ENCODE data around the gene RBM38.
"Not testable (repeated sequence)": the region's sequence is repeated elsewhere in the genome, so short reads cannot be mapped to it uniquely, and the experiment has no call there.

RBM38 gene

GRCh38 chr20:57416296-57417022, 25.3 kb downstream of the RBM38 start:
- no peaks in the 10 kb centered on the region for H3K36me3 ChIP-seq (ENCODE audit: control insufficient read depth, insufficient read depth, low read length, severe bottlenecking)
- no peaks in the 10 kb centered on the region for H3K9me3 ChIP-seq (ENCODE audit: control insufficient read depth, low read length)
- no peak overlapping the region for H3K4me3 ChIP-seq (ENCODE audit: low read length)
- DNase-seq (ENCODE audit: low read depth) = no peak
- peaks cover 35% of the 10 kb centered on the region for H3K27me3 ChIP-seq (replicated peaks; ENCODE audit: control insufficient read depth, insufficient read depth, low read length)
- no peaks in the 10 kb centered on the region for H3K4me1 ChIP-seq (ENCODE audit: control insufficient read depth, insufficient read depth, low read length)
- no peak overlapping the region for H3K9ac ChIP-seq (ENCODE audit: low read length)

- H3K9ac ChIP-seq (ENCODE audit: low read length) = no peak overlapping the region
- H3K27me3 ChIP-seq (replicated peaks; ENCODE audit: control insufficient read depth, insufficient read depth, low read length) = peaks cover 42% of the 10 kb centered on the region
- no peak overlapping the region for H3K4me3 ChIP-seq (ENCODE audit: low read length)
- no peaks in the 10 kb centered on the region for H3K9me3 ChIP-seq (ENCODE audit: control insufficient read depth, low read length)
- no peaks in the 10 kb centered on the region for H3K4me1 ChIP-seq (ENCODE audit: control insufficient read depth, insufficient read depth, low read length)
- no peak for DNase-seq (ENCODE audit: low read depth)
- H3K36me3 ChIP-seq (ENCODE audit: control insufficient read depth, insufficient read depth, low read length, severe bottlenecking) = no peaks in the 10 kb centered on the region
Observed at GRCh38 chr20:57417051-57417689, 26.0 kb downstream of the RBM38 start.

GRCh38 chr20:57417830-57418780, 26.9 kb downstream of the RBM38 start:
- DNase-seq (ENCODE audit: low read depth) = no peak
- Histone ChIP-seq H3K9me3 (ENCODE audit: control insufficient read depth, low read length) (no peaks in the 10 kb centered on the region), H3K27me3 (replicated peaks; ENCODE audit: control insufficient read depth, insufficient read depth, low read length) (peaks cover 45% of the 10 kb centered on the region), H3K36me3 (ENCODE audit: control insufficient read depth, insufficient read depth, low read length, severe bottlenecking) (no peaks in the 10 kb centered on the region), H3K4me1 (ENCODE audit: control insufficient read depth, insufficient read depth, low read length) (no peaks in the 10 kb centered on the region), H3K9ac (ENCODE audit: low read length) (no peak overlapping the region), H3K4me3 (ENCODE audit: low read length) (no peak overlapping the region)

- not testable (repeated sequence) for DNase-seq (ENCODE audit: low read depth); H3K9me3 ChIP-seq (ENCODE audit: control insufficient read depth, low read length); H3K9ac ChIP-seq (ENCODE audit: low read length); H3K4me1 ChIP-seq (ENCODE audit: control insufficient read depth, insufficient read depth, low read length); H3K36me3 ChIP-seq (ENCODE audit: control insufficient read depth, insufficient read depth, low read length, severe bottlenecking); H3K4me3 ChIP-seq (ENCODE audit: low read length)
- H3K27me3 ChIP-seq (replicated peaks; ENCODE audit: control insufficient read depth, insufficient read depth, low read length) = peaks cover 45% of the 10 kb centered on the region
Observed at GRCh38 chr20:57419479-57419878, 28.3 kb downstream of the RBM38 start.

- H3K36me3 ChIP-seq (ENCODE audit: control insufficient read depth, insufficient read depth, low read length, severe bottlenecking) = no peaks in the 10 kb centered on the region
- peaks cover 8% of the 10 kb centered on the region for H3K4me1 ChIP-seq (ENCODE audit: control insufficient read depth, insufficient read depth, low read length)
- H3K9ac ChIP-seq (ENCODE audit: low read length) = no peak overlapping the region
- no peaks in the 10 kb centered on the region for H3K9me3 ChIP-seq (ENCODE audit: control insufficient read depth, low read length)
- peaks cover 49% of the 10 kb centered on the region for H3K27me3 ChIP-seq (replicated peaks; ENCODE audit: control insufficient read depth, insufficient read depth, low read length)
- DNase-seq (ENCODE audit: low read depth) = no peak
- H3K4me3 ChIP-seq (ENCODE audit: low read length) = no peak overlapping the region
Observed at GRCh38 chr20:57420571-57421252, 29.5 kb downstream of the RBM38 start.

- no peak for DNase-seq (ENCODE audit: low read depth)
- no peaks in the 10 kb centered on the region for H3K9me3 ChIP-seq (ENCODE audit: control insufficient read depth, low read length)
- no peak overlapping the region for H3K4me3 ChIP-seq (ENCODE audit: low read length)
- no peaks in the 10 kb centered on the region for H3K36me3 ChIP-seq (ENCODE audit: control insufficient read depth, insufficient read depth, low read length, severe bottlenecking)
- no peak overlapping the region for H3K9ac ChIP-seq (ENCODE audit: low read length)
- H3K4me1 ChIP-seq (ENCODE audit: control insufficient read depth, insufficient read depth, low read length) = peaks cover 9% of the 10 kb centered on the region
- H3K27me3 ChIP-seq (replicated peaks; ENCODE audit: control insufficient read depth, insufficient read depth, low read length) = peaks cover 44% of the 10 kb centered on the region
Observed at GRCh38 chr20:57421253-57422220, 30.3 kb downstream of the RBM38 start.

- no peak for DNase-seq (ENCODE audit: low read depth)
- Histone ChIP-seq H3K9ac (ENCODE audit: low read length) (no peak overlapping the region), H3K9me3 (ENCODE audit: control insufficient read depth, low read length) (no peaks in the 10 kb centered on the region), H3K27me3 (replicated peaks; ENCODE audit: control insufficient read depth, insufficient read depth, low read length) (peaks cover 37% of the 10 kb centered on the region), H3K4me3 (ENCODE audit: low read length) (no peak overlapping the region), H3K36me3 (ENCODE audit: control insufficient read depth, insufficient read depth, low read length, severe bottlenecking) (no peaks in the 10 kb centered on the region), H3K4me1 (ENCODE audit: control insufficient read depth, insufficient read depth, low read length) (peaks cover 9% of the 10 kb centered on the region)
Observed at GRCh38 chr20:57422254-57422653, 31.1 kb downstream of the RBM38 start.

- H3K4me3 ChIP-seq (ENCODE audit: low read length) = no peak overlapping the region
- H3K27me3 ChIP-seq (replicated peaks; ENCODE audit: control insufficient read depth, insufficient read depth, low read length) = peaks cover 25% of the 10 kb centered on the region
- no peak overlapping the region for H3K9ac ChIP-seq (ENCODE audit: low read length)
- DNase-seq (ENCODE audit: low read depth) = no peak
- H3K36me3 ChIP-seq (ENCODE audit: control insufficient read depth, insufficient read depth, low read length, severe bottlenecking) = no peaks in the 10 kb centered on the region
- no peaks in the 10 kb centered on the region for H3K9me3 ChIP-seq (ENCODE audit: control insufficient read depth, low read length)
- peaks cover 15% of the 10 kb centered on the region for H3K4me1 ChIP-seq (ENCODE audit: control insufficient read depth, insufficient read depth, low read length)
Observed at GRCh38 chr20:57425150-57426013, 34.2 kb downstream of the RBM38 start.

- H3K9me3 ChIP-seq (ENCODE audit: control insufficient read depth, low read length) = no peaks in the 10 kb centered on the region
- H3K9ac ChIP-seq (ENCODE audit: low read length) = no peak overlapping the region
- peaks cover 20% of the 10 kb centered on the region for H3K4me1 ChIP-seq (ENCODE audit: control insufficient read depth, insufficient read depth, low read length)
- no peak for DNase-seq (ENCODE audit: low read depth)
- H3K36me3 ChIP-seq (ENCODE audit: control insufficient read depth, insufficient read depth, low read length, severe bottlenecking) = no peaks in the 10 kb centered on the region
- peaks cover 16% of the 10 kb centered on the region for H3K27me3 ChIP-seq (replicated peaks; ENCODE audit: control insufficient read depth, insufficient read depth, low read length)
- H3K4me3 ChIP-seq (ENCODE audit: low read length) = no peak overlapping the region
Observed at GRCh38 chr20:57426271-57426689, 35.1 kb downstream of the RBM38 start.

Measured in adipocyte (in vitro differentiated cells).